ENCODE measurements around the gene AP2M1. TPM values are rescaled to one million over a fixed set of nuclear protein-coding genes. Genes with fewer than 3 reads are reported as not detected.

AP2M1 gene
- polyA plus RNA-seq (2011; rRNA removed) (963 and 1,068 TPM in 2 replicates), polyA minus RNA-seq (2011; rRNA and poly(A)+ RNA removed) (572 and 665 TPM in 2 replicates)

DNA sequence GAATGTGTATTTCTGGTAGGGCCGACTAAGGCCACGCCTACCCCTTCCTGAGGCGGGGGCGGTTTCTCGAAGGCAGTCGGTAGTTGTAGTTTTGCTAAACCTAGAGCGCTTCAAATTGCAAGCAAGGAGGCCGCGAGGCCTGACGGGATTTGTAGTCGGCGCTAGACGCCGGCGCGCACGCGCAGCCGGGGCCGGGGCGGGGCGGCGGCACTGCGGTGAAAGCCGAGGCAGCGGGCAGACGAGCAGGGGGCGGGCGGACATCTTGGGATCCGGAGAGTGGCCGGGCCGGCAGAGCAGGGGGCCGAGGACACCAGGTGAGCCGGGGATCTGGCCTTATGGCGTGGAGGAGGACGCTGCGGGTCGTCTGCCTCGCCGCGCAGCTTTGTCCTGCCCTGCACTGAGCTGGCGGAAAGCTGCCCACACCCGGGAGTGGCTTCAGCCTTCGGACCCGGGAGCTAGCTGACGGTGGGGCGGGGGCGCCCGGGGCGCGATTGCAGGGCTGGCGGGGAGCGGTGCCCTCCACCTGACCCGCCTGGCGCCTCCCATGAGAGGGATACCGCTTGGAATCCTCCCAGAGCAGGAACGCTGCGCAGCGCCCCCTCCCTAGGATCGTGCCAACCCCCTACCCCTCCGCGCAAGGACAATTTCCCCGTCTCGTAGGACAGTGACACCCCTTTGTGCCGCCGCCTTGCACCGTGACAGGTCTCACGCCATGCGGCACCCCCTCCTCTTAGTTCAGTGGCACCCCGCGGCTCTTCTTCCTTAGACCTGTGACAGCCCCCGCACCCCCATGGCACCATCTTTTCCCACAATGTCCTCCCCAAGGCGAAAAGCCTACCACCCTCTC, at the start of gene AP2M1:
TSS of gene AP2M1 (plus strand) at position 210 of the 847 bp plus-strand sequence. CDS start 2,139 bp downstream, outside the sequence.
- peak within 1 kb of the TSS; percentile 98 for H3K4me3 ChIP-seq (ENCODE audit: low read depth, low read length)
- POLR2A ChIA-PET: interaction anchor here (0.6 to 3.8 kb wide), 7 partner anchors 11 to 418 kb away, joined by 3 to 22 read pairs (median 5); partner anchors contain the start of genes ABCF3, DVL3 and EIF2B5
- H3K9me3 ChIP-seq (ENCODE audit: control insufficient read depth, insufficient read depth, low read length): no peaks in the 10 kb centered on the region; the same call in 1 of the 2 replicates
- H3K27ac ChIP-seq (ENCODE audit: low read depth, low read length): peak within 1 kb of the TSS; percentile 73
- CTCF ChIA-PET: interaction anchor here (0.8 to 1.5 kb wide), 2 partner anchors 75 to 279 kb away, joined by 3 to 6 read pairs; no protein-coding TSS in a partner anchor
- H3K27me3 ChIP-seq (ENCODE audit: control insufficient read depth, insufficient read depth, low read length): no peaks in the 10 kb centered on the region
- TF ChIP-seq, protein P1, sequence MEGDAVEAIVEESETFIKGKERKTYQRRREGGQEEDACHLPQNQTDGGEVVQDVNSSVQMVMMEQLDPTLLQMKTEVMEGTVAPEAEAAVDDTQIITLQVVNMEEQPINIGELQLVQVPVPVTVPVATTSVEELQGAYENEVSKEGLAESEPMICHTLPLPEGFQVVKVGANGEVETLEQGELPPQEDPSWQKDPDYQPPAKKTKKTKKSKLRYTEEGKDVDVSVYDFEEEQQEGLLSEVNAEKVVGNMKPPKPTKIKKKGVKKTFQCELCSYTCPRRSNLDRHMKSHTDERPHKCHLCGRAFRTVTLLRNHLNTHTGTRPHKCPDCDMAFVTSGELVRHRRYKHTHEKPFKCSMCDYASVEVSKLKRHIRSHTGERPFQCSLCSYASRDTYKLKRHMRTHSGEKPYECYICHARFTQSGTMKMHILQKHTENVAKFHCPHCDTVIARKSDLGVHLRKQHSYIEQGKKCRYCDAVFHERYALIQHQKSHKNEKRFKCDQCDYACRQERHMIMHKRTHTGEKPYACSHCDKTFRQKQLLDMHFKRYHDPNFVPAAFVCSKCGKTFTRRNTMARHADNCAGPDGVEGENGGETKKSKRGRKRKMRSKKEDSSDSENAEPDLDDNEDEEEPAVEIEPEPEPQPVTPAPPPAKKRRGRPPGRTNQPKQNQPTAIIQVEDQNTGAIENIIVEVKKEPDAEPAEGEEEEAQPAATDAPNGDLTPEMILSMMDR (IDR thresholded peaks at IDR 0.05; ENCODE audit: low read depth, low read length): no peak
- DNase-seq (ENCODE audit: low read depth, low spot score): peak; percentile 99

DNA sequence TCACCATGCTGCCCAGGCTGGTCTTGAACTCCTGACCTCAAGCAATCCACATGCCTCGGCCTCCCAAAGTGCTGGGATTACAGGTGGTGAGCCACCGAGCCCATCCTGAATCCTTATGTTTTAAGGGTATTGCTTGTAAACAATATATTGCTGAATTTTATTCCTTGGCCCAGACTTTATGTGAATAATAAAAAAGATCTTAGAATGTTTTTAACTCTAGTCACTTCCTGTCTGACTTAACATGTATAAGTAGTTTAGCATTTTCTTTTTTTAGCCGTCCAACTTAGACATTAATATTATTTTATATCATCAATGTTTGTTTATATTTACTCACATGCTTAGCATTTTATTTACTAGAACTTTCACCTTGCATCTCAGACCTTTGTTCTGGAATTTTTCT, 48.6 kb upstream of the AP2M1 start:
- Histone ChIP-seq H3K27ac (ENCODE audit: low read depth, low read length) (no peak overlapping the region), H3K4me3 (ENCODE audit: low read depth, low read length) (no peak overlapping the region), H3K9me3 (ENCODE audit: control insufficient read depth, insufficient read depth, low read length) (no peaks in the 10 kb centered on the region), H3K27me3 (ENCODE audit: control insufficient read depth, insufficient read depth, low read length) (no peaks in the 10 kb centered on the region)
- no peak for DNase-seq (ENCODE audit: low read depth, low spot score)
- TF ChIP-seq, protein P1 (IDR thresholded peaks at IDR 0.05; ENCODE audit: low read depth, low read length): no peak
- ChIA-PET CTCF (no interaction called here), POLR2A (no interaction called here)

DNA sequence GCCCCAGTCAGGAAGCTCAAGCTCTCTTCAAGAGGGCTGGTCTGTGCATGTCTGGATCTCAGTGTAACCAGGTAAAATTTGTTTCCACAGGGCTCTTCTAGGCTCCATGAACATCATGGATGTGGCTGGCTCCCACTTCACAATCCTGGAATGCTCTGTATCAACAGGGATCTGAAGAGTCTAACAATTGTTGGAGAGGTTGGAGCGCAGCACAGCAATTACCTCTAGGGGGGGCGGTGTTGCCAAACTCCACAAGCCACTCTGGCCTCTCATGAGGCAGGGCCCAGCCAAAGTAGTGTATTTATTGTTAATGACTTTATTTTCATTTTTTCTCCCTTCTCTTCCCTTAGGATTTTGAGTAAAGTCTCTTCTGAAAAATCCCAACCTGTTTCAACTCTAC, 45.6 kb upstream of the AP2M1 start:
- no peak for DNase-seq (ENCODE audit: low read depth, low spot score)
- Histone ChIP-seq H3K4me3 (ENCODE audit: low read depth, low read length) (no peak overlapping the region), H3K9me3 (ENCODE audit: control insufficient read depth, insufficient read depth, low read length) (no peaks in the 10 kb centered on the region), H3K27ac (ENCODE audit: low read depth, low read length) (no peak overlapping the region), H3K27me3 (ENCODE audit: control insufficient read depth, insufficient read depth, low read length) (no peaks in the 10 kb centered on the region)
- TF ChIP-seq, protein P1 (IDR thresholded peaks at IDR 0.05; ENCODE audit: low read depth, low read length): peak; percentile 50; the same call in 1 of the 2 replicates
- ChIA-PET POLR2A (no interaction called here), CTCF (no interaction called here)

DNA sequence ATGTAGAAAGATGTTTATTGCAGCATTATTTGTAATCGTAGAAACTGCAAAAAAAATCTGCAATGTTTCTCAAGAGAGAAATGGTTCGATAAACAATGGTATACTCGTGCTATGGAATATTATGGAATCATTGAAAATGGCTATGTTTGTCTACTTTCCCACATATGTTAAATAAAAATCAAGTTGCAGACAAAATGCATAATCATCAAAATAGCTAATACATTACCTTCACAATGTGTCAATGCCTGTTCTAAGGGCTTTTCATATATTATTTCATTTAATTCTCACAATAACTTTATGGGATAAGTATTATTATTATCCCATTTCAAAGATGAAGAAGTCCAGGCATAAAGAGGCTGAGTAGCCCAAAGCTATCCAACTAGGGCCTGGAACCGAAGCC, 41.7 kb upstream of the AP2M1 start:
- ChIA-PET CTCF (interaction anchor here (1.0 to 1.3 kb wide), 3 partner anchors 95 to 237 kb away, joined by 3 to 5 read pairs (median 3); partner anchors contain the start of gene EEF1AKMT4), POLR2A (interaction anchor here (0.6 kb wide), 1 partner anchor 49 kb away, joined by 3 read pairs; no protein-coding TSS in a partner anchor)
- Histone ChIP-seq H3K27ac (ENCODE audit: low read depth, low read length) (no peak overlapping the region), H3K4me3 (ENCODE audit: low read depth, low read length) (no peak overlapping the region), H3K9me3 (ENCODE audit: control insufficient read depth, insufficient read depth, low read length) (no peaks in the 10 kb centered on the region), H3K27me3 (ENCODE audit: control insufficient read depth, insufficient read depth, low read length) (no peaks in the 10 kb centered on the region)
- no peak for DNase-seq (ENCODE audit: low read depth, low spot score)
- TF ChIP-seq, protein P1 (IDR thresholded peaks at IDR 0.05; ENCODE audit: low read depth, low read length): no peak

All from AG04450 (cell line).